ENCODE data around the gene BAK1.

The BAK1 gene

DNA sequence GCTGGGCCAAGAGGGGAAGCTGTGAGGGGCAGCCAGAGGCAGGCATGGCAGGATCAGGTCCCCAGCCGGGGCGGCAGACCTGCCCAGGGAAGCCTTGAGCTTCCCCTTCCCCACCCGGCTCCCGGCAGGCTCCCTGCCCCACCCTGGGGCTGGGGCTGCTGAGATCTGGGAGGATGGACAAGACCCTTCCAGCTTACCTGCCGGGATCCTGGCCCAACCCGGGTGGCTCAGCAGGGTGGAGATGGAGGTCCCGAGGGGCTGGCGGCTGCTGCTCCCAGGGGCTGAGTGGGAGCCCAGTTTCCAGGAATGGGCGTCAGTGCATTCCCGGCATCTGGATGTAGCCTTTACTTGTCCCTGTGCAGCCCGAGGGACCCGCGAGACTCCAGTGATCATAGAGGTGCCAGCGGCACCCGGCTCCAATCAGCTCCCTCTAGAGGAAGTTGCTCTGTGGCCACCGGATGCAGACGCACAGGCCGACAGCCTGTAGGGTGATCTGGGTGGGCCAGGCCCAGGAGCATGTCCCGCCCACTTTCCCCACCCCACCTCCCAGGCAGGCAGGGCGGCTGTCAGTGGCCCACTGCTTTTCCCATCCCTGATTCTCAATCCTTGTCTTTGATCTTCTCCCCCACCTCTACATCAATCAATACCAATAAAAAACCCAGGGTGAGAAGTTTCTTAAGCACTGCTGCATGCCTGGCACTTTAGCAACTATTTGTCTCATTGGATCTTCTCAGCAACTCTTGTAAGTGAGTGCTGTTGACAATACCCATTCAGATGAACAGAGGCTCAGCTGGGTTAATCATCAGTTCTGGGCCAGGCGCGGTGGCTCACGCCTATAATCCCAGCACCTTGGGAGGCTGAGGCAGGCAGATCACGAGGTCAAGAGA is at the start of gene BAK1:
Gene BAK1 (minus strand): TSS at position 449 of the 887 bp plus-strand sequence. CDS start 2,672 bp downstream, outside the sequence.
- DNase-seq (ENCODE audit: low read depth in 2 of 2, low spot score in 1 of 2): peak; percentile 62 to 74

DNA sequence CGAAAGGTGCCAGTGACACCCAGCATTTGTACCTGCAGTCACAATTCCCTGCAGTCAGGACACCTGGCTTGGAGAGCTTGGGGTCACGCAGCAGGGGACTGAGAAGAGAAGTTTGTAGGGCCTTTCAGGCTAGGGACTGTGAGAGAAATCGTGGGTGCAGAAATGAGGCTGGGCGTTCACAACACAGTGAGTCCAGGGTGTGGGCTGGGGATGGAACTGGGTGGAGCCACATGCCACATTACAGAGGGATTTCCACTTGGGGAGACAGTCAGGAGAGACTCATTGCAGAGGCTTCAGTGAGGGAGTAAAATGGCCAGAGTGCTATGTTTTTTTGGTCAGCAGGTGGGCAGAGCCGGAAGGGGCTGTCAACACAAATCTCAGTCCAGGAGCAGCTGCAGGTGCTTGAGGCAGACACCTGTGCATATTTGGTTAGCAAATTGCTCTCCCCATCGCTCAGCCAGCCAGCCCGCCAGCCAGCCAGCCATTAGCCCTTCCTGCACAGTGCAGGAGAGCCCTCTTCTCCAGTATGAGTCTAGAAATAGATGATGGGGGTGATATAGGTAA is 48.4 kb upstream of the BAK1 start:
- DNase-seq (ENCODE audit: low read depth in 2 of 2, low spot score in 1 of 2): no peak

DNA sequence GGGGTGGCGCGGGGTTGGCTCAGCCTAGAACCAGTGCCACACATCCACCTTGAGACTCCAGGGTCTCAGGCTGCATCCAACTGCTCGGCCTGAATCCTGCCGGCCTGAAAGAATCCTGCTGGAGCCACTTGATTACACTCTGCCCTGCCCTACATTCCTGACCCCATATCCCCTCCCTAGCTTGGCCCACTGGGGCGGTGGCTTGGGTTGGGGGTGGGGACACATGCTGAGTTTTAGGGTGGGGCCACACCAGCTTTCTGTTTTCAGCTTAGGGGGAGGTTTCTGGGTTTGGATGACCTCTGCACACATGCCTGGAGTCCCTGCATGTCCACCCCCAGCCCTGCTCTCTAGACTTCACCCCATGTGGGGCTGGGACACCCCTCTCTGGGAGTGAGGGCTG is 47.8 kb upstream of the BAK1 start:
- DNase-seq (ENCODE audit: low read depth in 2 of 2, low spot score in 1 of 2): no peak

DNA sequence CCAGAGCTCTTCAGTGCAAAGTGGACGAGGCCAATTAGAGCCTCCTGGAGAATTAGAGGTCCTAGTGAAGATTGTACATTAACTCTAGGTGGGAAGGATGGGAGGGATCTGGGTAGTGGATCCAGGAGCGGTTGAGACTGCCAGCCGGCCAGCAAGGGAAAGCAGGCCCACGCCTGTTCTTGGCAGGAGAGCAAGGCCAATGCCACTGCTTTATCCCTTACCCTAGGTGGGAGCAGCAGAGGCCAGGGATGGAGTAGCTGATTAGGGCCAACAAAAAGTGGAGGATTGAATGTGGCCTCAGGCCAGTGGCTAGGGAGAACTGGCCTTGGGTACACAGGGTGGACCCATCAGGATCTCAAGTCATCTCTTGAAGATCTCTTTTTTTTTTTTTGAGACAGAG is 44.8 kb upstream of the BAK1 start:
- no peak for DNase-seq (ENCODE audit: low read depth in 2 of 2, low spot score in 1 of 2)

DNA sequence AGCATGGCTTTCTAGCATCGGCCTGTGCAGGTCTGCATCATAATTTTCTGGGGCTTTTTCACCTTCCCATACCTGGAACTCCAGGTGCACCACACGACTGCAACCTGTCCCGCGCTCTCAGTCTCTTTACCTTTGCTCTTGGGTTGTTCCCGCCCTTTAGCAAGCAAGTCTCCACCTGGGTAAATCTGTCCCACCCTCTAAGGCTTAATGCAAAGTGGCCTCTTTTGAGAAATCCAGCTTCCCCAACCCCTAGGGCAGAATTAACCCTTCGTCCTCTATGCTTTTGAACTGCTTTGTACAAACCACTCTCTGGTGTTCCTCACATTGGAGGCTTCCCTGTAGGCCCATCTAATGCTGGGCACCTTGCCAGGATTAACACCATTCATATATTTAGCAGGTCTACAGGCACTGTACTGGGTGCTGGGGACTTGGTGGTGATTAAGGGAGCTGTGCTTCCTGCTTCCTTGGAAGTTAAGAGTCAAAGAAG is 43.9 kb upstream of the BAK1 start:
- DNase-seq (ENCODE audit: low read depth in 2 of 2, low spot score in 1 of 2): no peak

DNA sequence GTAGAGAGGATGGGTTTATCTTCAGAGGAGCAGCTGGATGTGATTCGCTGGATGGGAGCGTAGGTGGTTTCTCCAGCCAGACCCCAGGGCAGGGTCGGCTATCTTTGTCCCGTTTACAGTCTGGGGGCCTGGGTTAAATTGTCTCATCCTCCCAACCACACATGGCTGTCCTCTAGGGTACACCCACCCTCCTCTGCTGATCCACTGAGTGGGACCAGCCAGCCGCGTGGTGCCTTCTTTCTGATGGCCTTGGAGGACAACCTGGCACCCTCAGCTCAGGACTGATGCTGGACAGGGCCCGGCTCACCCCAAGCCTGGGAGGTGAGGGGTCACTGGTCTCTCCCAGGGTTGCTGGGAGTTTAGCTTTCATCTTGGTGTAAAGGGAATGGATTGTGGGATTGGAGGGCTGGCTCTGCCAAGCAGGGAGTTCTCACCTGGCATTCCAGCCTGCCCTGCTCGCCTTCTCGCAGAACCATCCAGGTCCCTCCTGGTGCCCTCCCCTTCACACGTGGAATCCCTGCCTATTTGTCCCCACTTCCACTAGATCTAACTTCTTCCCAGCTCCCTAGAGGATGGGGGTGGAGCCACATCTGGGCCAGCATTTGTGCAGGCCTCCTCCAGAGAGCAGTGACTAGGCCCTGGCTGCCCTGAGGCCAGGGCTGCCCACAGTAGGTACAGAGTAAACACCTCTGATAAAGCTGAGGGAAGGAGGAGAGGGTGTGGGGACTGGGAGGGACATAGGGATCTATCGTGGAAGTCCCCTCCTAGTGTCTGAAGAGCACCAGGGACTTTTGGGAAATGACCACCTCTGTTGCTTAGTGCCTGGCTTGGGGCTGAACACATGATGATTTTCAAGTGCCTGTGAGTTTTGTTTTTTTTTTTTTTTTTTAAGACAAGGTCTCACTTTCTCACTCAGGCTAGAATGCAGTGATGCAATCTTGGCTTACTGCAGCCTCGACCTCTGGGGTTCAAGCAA is 42.7 kb upstream of the BAK1 start:
- no peak for DNase-seq (ENCODE audit: low read depth in 2 of 2, low spot score in 1 of 2)

DNA sequence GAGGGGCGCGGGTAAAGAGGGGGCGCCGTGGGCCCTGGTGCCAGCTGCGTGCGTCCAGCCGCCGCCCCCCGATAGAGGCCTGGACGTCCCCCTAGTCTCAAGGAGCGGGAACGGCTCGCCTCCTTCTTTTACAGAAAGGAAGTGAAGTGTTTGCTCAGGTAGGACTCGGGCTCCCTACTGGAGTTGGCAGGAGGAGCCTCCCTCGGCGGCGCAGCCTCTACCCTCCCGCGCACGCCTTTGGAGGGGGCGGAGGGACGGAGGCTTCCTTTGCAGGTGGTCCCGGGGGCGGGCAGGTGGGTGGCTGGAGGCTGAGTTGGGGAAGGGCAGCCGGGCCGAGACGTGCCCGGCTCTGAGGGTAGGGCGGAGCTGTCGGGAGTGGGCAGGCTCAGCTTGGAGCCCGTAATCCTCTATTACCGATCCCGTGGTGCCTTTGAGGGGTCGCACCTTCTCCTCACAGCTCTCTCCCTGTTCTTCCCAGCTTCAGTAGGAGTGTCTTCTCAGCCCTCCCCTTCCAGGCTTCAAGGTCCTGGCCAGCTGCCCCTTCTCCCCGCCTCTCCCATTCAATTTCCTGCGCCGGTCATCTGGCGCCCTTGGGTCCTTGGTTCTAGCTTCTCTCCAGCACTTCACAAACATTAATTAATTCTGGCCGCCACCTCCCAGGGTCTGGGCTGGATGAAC is 41.8 kb upstream of the BAK1 start:
- DNase-seq (ENCODE audit: low read depth in 2 of 2, low spot score in 1 of 2): peak; percentile 37 to 44

DNA sequence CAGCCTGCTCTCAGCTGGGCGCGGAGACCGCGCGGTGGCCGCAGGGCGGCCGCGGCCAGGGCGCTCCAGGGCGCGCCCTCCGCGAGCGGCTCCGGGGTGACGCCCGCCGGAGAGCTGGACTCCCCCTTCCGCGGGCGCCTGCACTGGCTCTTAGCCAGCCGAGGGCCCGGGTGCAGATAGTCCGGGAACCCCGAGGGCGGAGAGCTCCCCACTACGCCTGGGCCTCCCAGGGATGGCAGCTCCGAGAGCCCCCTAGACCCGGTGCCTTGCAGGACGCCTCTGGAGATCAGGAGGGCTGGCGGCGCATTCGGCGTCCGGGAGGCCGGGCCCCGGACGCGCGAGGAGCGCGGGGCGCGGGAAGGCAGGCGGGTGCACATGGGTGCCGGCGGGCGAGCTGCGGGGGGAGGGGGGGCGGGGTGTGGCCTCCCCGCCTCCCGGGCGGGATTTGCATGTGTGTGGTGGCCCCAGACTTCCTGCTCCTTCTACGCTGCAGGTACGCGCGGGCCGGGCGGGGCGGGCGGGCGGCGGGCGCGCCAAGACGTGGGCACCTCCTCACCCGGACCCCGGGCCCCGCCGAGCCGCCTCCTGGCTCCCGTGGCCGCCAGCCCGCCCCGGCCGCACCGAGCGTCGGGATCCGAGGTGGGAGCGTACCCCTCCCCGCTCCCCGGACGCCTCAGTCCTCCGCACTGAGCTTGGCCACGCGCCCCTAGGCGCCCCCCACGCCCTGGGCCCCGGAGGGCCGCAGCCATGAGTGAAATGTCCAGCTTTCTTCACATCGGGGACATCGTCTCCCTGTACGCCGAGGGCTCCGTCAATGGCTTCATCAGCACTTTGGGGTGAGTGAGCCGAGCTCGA is 41.0 kb upstream of the BAK1 start, which contains the start of gene ITPR3:
Gene ITPR3 (plus strand): TSS at position 467 of the 855 bp plus-strand sequence. CDS start 281 bp downstream, at position 748.
- DNase-seq (ENCODE audit: low read depth in 2 of 2, low spot score in 1 of 2): peak; percentile 32 to 55

DNA sequence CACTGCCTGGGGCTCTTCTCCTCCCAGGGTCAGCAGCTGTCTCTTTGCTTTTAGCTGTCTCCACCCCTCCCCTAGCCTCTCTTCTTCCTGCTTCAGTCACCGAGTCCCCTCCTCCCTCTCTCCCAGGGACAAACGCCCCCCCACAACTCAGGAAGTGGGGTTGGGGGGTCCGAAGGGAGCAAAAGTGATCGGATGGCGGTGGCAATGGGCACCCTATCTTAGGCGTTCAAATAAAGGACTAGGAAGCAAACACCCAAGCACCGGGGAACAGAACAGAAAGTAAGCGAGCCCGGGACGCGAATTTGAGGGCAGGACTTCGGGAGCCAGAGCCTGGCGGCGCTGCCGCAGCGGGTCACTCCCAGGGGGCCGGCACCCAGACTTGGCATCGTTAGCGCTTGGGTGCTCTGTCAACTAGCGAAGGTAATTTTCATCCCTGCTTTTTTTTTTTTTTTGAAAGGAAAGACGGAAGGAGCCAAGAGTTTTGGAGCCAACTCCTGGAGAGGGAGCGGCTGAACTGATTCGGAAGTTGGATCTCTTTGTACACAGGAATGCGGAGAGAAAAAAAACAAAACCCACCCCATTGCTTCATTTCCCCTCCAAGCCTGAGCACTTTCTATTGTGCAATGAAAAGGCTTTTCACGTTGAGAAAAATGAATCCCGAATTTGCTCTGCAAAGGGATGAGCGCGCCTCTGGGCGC is 40.2 kb upstream of the BAK1 start:
- DNase-seq (ENCODE audit: low read depth in 2 of 2, low spot score in 1 of 2): no peak

DNA sequence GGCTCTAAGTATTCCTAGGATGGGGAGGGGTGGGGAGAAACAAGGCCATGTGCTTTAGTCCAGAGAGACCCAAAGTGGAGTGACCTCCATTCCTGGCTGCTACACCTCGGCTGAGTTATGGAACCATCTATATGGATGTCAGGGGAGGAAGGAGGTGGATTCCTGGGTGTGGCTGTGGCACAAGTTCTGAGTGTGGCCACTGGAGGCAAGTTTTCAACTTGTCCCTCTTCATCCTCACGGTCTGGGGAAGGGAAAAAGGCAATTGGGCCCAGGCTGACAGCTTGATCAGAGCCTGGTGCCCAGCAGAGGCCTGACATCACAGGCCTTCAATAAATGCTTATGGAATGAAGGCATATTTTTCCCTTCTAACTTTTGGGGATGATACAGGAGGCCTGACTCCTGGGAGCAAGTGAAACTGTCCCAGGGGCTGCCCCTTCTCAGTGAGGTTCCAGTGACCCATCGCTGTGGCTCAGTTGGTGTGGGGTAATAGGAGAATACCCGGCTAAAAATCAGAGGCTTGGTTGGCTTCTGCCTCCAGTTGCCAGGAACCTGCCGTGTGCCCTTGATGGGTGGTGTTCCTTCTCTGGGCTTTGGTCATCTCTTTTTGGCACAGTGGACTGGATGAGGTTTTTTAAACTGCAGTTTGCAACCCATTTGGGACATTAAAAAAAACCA is 39.2 kb upstream of the BAK1 start:
- no peak for DNase-seq (ENCODE audit: low read depth in 2 of 2, low spot score in 1 of 2)

DNA sequence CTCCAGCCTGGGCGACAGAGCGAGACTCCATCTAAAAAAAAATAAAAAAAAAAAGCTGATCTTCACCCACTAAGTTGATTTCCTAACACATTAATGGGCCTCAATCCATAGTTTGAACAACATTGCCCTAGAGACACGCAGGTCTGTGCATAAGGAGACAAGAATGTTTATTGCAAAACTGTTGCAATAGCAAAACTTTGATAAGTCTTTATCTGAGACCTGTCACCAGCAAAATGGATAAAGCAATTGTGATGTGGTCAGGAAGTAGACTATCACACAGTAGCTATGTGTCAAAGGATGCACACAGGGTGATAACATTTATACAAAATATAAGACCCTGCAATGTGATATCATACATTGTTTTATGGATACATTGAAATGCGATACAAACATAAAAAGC is 36.8 kb upstream of the BAK1 start:
- no peak for DNase-seq (ENCODE audit: low read depth in 2 of 2, low spot score in 1 of 2)

DNA sequence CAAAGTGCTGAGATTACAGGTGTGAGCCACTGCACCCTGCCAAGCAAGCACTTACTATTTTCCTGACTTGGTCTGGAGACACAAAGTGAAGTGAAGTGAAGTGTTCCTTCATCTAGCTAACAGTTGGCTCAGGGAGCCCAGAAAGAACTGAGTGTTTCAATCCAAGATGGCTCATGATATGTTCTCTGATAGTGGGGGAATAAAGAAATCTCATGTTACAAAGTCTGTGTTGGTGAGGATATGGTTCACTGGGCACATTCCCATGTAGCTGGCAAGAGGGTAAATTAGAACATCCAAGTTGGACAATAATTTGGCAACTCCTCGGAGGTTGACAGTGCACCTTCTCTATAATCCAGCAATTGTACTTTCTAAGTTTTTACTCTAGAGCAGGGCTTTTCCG is 36.0 kb upstream of the BAK1 start:
- no peak for DNase-seq (ENCODE audit: low read depth in 2 of 2, low spot score in 1 of 2)

DNA sequence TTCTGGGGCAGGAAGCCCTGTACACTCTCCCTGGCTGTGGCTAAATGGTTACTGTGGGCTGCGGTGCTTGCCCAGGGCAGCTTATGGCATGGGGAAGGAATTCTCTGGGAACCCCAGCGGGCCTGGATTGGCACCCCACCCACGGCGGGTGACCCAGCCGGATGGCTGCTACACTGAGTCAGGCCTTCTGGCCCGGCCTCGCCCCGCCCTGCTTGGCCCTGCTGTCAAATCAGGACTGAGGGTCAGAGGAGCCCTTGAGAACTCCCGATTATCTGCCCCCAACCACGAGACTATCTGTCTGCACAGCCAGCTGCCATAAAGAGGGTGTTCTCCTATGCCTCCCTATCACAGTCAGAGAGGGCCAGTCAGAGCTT is 33.7 kb upstream of the BAK1 start:
- DNase-seq (ENCODE audit: low read depth in 2 of 2, low spot score in 1 of 2): no peak

DNA sequence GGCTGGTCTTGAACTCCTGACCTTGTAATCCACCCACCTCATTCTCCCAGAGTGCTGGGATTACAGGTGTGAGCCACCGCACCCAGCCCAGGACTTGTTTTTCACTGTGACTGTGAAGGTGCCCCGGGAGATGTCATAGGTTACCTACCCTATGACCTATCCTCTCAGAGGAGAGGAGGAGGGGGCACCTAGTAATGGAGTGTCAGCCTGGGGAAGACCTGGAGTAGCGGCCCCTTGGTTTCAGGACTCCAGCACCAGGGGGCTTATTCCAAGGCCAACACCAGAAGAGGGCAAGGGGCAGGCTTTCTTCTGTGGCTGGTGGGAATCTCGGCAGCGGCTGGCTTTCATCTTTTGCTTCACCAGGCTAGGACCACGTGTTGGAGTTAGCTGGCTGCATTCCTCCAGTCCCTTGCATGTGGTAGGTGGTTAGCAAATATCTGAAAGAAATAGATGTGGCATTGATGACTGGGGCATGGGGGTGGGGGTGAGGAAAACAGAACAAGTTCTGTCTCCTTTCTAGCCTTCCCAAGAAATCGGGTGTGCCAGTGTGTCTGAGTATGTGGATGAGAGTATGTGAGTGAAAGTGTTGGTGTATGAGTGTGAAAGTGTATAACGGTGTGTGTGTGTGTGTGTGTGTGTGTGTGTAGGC is 33.2 kb upstream of the BAK1 start:
- no peak for DNase-seq (ENCODE audit: low read depth in 2 of 2, low spot score in 1 of 2)

DNA sequence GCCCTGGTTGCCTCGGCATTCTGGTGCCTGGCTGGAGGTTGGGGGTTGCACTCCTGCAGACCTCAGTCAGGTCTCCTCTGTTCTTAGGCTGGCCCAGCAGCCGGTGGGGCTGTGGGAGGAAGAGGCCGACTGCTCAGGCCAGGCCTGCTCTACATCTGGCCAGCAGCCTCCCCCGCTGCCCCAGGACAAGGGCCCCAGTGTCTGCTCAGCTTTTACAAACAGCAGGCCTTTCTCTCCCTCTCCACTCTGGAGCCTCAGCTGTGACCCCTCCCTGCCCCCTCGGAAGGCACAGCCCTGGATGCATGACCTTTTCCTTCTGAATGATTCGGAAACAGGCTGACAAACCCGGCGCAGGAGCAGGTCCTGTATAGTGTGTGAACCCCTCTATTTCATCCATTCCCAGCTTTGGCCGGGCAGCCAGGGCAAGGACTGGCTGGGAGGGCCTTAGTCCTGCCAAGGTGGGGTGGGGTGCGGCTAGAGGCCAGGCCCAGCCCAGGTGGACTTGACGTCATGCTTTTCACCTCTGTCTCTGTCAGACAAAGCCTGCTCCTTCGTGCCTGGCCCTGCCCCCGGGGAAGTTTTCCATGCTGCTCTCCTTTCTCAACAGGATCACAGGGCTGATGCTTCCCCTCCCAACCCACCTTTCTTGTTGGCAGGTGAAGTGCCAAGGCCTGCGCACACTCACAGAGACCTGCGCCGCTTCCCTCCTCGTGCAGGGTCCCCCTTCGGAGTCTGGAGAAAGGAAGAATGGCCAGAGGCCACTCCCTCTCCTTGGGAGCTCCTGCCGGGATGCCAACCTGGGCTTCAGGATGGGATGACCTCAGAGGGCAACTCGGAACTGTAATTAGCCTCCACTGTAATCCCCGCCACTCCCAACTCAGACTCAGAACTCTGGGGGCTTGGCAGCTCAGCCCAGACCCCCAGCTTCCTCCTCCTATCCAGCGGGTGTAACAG is 31.0 kb upstream of the BAK1 start:
- no peak for DNase-seq (ENCODE audit: low read depth in 2 of 2, low spot score in 1 of 2)

DNA sequence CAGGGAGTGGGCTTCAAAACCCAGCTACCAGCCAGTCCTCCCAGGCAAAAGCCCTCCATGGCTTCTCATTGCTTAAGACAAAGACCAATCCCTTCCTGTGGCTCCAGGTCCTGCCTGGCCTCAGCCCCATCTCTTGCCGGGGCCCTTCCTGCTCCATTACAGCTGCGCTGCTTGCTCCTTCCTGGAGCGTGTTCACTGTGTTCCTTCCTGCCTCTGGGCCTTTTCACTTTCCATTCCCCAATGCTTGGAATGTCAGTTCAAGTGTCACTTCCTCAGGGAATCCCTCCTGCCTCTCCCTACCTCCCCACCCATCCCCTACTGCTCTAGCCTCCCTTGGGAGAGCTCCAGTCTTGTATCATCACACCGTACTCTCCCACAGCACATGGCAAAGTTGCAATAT is 30.0 kb upstream of the BAK1 start:
- DNase-seq (ENCODE audit: low read depth in 2 of 2, low spot score in 1 of 2): no peak

DNA sequence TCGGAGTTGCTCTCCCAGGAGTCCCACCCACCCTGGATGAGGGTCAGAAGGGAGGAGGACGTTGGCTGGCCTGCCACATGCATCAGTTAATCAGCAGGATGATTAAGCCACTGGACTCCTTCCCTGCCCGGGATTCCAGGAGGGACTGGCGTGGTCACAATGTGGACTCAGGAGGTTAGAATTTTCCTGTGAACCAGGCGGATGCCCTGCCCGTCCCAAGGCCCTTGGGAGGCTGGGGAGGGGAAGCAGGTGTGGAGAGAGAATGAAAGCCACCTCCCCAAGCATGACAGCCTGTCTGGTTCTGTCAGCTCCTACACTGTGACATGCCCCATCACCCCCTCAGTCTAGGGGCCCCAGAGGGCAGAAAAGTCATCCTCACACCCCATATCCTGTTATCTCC is 29.5 kb upstream of the BAK1 start:
- DNase-seq (ENCODE audit: low read depth in 2 of 2, low spot score in 1 of 2): no peak

Data from stimulated activated CD8-positive, alpha-beta memory T cell treated with anti-CD3 and anti-CD28 coated beads, Interleukin-4, amount 100 ng/mL, for 4 hours (primary cell).